Epidermal melanocyte (primary cell): Measurements from ENCODE around the gene ZNF609.

Experiments used
- DNase-seq: peaks from one replicate; pipeline ENCODE4 v3.0.0; 2011; ENCODE audit warnings: low spot score; ENCODE audit not compliant: insufficient read length

ZNF609 gene

DNA sequence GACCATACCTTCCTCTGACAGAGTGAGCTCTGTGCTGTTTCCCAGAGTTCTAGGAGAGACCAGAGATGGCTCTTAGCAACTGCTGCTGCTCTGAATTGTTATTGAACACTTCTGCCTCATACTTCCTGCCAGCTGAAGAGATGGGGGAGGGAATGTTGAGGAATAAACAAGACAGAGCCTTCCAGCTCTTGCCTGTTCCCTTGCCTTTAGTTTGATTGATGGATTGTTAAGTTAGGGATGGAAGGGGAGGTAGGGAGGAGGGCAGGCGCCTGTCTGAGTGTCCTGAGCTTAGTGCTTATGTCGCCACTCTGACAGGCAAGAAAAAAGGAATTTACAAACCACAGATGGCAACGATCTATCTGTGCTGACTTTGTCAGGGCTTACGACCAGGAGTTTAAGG is 42.8 kb downstream of the ZNF609 start:
- no peak for DNase-seq

GRCh38 chr15:64503640-64504039 is 43.3 kb downstream of the ZNF609 start:
- no peak for DNase-seq

GRCh38 chr15:64507293-64507802 is 47.0 kb downstream of the ZNF609 start:
- no peak for DNase-seq

- DNase-seq = no peak
These were observed 47.5 kb downstream of the ZNF609 start for GRCh38 chr15:64507845-64508244.

- no peak for DNase-seq
These were observed 53.4 kb downstream of the ZNF609 start for GRCh38 chr15:64513823-64514222.

DNA sequence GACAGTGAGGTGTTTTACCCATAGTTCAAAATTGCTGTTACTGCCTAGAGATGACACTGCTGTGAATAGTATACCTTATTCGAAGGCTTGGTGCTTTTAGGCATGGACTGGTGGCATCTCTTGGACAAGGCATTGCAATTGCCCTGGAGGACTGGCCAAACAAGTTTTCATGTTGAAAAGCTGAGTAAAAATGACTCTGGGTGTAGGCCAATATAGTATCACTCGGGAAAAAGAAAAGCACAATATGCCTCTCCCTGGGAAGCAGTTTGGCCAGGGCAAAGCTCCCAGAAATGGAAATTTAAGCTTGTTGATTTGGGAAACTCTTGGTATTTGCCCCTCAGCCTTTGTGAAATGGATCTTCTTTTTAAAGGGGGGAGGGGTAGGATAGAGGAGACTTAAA is 54.8 kb downstream of the ZNF609 start:
- no peak for DNase-seq

- DNase-seq = no peak
These were observed 55.4 kb downstream of the ZNF609 start for GRCh38 chr15:64515825-64516224.

- no peak for DNase-seq
These were observed 59.5 kb downstream of the ZNF609 start for GRCh38 chr15:64519897-64520296.

GRCh38 chr15:64521201-64521600 is 60.8 kb downstream of the ZNF609 start:
- no peak for DNase-seq

GRCh38 chr15:64521726-64522164 is 61.4 kb downstream of the ZNF609 start:
- no peak for DNase-seq

- no peak for DNase-seq
These were observed 61.9 kb downstream of the ZNF609 start for GRCh38 chr15:64522226-64522823.

DNA sequence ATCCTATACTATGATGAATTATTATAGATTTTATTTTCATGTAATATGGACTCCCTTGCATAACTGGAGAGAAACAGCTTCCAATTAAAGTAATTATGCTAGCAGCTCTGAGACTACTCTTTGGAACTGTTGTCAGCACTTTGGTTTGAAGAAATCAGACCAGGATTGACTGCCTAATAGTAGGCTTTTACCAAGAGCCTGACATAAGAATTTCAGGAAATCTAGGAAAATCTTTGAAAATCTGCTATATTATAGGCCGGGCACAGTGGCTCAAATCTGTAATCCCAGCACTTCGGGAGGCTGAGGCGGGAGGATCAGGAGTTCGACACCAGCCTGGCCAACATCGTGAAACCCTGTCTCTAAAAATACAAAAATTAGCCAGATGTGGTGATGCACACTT is 62.9 kb downstream of the ZNF609 start:
- DNase-seq = no peak

- no peak for DNase-seq
These were observed 64.4 kb downstream of the ZNF609 start for GRCh38 chr15:64524778-64525177.

DNA sequence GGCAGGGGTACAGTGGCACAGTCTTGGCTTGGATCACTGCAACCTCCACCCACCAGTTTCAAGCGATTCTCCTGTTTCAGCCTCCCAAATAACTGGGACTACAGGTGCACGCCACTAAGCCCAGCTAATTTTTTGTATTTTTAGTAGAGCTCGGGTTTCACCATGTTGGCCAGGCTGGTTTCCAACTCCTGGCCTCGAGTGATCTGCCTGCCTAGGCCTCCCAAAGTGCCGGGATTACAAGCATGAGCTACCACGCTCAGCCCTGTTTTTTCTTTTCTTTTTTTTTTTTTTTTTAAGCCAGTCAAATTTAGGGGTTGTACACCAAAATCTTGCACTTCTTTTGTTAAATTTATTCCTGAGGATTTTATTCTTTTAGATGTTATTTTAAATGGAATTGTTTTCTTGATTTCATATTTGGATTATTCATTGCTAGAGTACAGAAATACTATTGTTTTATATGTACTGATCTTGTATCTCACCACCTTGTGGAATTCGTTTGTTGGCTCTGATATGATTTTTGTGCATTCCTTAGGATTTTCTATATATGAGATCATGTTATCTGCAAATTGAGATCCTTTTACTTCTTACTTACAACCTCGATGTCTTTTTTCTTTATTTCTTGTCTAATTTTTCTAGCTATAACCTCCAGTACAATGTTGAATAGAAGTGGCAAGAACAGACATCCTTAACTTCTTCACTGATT is 65.6 kb downstream of the ZNF609 start:
- no peak for DNase-seq

DNA sequence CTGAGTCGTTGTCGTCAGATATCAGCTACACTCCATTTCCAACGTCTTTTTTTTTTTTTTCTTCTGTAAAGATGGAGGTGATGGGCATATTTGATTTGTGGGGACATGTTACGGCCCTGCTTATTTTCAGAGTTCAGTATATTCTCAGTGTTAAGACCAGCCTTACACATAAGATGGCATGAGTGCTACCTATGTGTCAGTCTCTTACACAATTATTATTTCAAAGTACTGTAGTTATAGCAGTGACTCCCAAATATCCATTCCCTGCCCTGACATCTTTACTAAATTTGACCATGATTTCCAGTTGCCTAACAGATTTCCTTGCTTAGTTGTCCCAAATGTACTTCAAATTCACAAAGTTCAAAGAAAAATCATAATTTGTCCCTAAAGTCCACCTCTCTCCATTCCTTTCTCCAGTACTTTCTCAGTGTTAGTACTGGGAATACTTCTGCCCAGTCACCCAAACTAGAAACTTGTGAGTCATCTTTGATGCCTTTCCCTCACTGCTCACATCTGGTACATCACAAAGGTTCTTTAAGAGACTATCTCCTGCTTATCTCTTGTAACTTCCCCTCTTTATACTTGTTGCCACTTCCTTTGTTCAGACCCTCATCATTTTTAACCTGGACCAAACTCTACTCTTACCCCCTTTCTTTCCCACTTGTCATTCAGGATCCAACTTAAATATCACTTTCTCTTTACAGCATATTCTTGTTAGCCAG is 67.0 kb downstream of the ZNF609 start:
- DNase-seq = no peak

DNA sequence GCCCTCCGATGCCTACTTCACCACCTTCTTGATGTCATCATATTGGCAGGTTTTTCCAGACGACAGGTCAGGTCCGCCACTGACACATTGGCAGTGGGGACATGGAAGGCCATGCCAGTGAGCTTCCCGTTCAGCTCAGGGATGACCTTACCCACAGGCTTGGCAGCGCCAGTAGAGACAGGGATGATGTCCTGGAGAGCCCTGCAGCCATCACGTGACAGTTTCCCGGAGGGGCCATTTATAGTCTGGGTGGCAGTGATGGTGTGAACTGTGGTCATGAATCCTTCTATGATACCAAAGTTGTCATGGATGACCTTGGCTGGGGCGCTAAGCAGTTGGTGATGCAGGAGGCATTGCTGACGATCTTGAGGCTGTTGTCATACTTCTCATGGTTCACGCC is 68.5 kb downstream of the ZNF609 start:
- DNase-seq = no peak

GRCh38 chr15:64530472-64530871 is 70.1 kb downstream of the ZNF609 start:
- DNase-seq = no peak

DNA sequence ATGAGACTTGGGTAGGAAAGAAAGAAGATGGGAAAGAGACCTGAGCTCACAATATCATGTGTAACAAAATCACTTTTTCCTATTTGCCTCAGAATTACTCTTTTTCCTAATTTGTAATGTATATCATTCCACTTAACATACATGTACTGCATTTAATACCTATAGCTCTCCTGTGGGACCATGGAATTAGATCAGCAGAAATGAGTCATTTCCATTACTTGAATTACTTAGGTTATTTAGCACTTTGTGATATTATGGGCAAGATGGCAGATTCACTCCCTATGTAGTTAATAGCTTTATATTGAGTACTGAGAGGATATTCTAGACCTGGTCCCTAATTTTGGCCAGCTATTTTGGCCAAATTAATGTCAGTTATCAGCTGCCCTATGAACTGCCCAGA is 70.5 kb downstream of the ZNF609 start:
- DNase-seq = no peak

DNA sequence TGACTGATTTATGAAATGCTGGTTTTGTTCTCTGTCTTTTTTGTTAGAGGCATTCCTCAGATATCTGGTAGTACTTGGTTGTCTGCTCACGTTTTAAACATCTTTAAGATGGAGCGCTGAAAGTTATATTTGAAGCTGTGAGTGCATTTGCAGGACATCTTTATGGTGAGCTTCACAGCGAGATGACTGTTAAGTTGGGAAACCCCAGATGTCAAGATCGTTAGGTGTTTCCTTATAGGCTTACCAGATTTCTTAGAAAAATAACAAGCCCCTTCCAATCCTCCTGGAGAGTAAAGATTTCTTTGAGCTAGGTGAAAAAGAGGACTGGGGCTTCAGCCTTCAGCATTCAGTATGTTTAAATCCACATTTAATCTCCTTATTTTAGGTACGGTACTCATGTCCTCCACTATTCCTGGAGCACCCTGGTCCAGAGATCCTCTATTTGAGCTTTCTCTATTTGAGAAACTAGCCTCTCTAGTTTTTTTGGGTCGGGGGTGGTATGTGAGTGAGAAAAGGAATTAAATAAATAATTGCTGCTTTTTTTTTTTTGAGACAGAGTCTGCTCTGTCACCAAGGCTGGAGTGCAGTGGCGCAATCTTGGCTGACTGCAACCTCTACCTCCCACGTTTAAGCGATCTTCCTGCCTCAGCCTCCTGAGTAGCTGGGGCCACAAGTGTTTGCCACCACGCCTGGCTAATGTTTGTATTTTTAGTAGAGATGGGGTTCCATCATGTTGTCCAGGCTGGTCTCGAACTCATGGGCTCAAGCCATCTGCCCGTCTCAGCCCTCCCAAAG is 72.3 kb downstream of the ZNF609 start:
- DNase-seq = no peak

- no peak for DNase-seq
These were observed 75.3 kb downstream of the ZNF609 start for GRCh38 chr15:64535460-64536243.
